ENCODE measurements around the gene VTCN1. TPM values are rescaled to one million over a fixed set of nuclear protein-coding genes. Genes with fewer than 3 reads are reported as not detected.

The VTCN1 gene
- total and polyA plus RNA-seq, 8 donors = 12.9 to 42.5 (median 15.8) TPM

GRCh38 chr1:117174851-117175250 lies 35.9 kb downstream of the VTCN1 start:
- no peak overlapping the region for H3K4me3 ChIP-seq
- ATAC-seq = no peak
- no peaks in the 10 kb centered on the region for H3K36me3 ChIP-seq
- DNase-seq = no peak
- no peaks in the 10 kb centered on the region for H3K27me3 ChIP-seq
- intact Hi-C loops (cut with DNase I) = no loop called here
- H3K9me3 ChIP-seq = no peaks in the 10 kb centered on the region
- WGBS, 2 donors = 93 to 99% methylated on average over 4 of the region's 4 CpGs
- H3K27ac ChIP-seq = no peak overlapping the region
- TF ChIP-seq CTCF (IDR thresholded peaks at IDR 0.05) = no peak
- FAIRE-seq = no peak
- H3K4me1 ChIP-seq = peaks cover 5 to 14% (median 11%) of the 10 kb centered on the region in 3 donors

- Histone ChIP-seq H3K4me1 (peaks cover 0 to 5% (median 4%) of the 10 kb centered on the region in 3 donors), H3K36me3 (no peaks in the 10 kb centered on the region), H3K9me3 (no peaks in the 10 kb centered on the region), H3K27ac (peak overlapping the region in 1 of 4 donors; percentile 11), H3K4me3 (no peak overlapping the region), H3K27me3 (no peaks in the 10 kb centered on the region)
- DNase-seq (no peak), FAIRE-seq (no peak), ATAC-seq (no peak)
- intact Hi-C loops (cut with DNase I) = no loop called here
- TF ChIP-seq CTCF (IDR thresholded peaks at IDR 0.05) = no peak
- WGBS, 2 donors = 59 to 62% methylated on average over 6 of the region's 6 CpGs
Measured at GRCh38 chr1:117173691-117174090, 37.0 kb downstream of the VTCN1 start.

- WGBS, 2 donors = 95 to 96% methylated on average over 10 of the region's 10 CpGs
- DNase-seq (no peak), FAIRE-seq (no peak), ATAC-seq (no peak)
- H3K36me3 ChIP-seq = no peaks in the 10 kb centered on the region
- no peak overlapping the region for H3K4me3 ChIP-seq
- peaks cover 0 to 5% (median 4%) of the 10 kb centered on the region in 3 donors for H3K4me1 ChIP-seq
- TF ChIP-seq CTCF (IDR thresholded peaks at IDR 0.05) = no peak
- intact Hi-C loops (cut with DNase I) = no loop called here
- H3K27ac ChIP-seq = no peak overlapping the region
- H3K27me3 ChIP-seq = no peaks in the 10 kb centered on the region
- no peaks in the 10 kb centered on the region for H3K9me3 ChIP-seq
Measured at GRCh38 chr1:117173006-117173405, 37.7 kb downstream of the VTCN1 start.

- Histone ChIP-seq H3K4me1 (peaks cover 0 to 5% (median 4%) of the 10 kb centered on the region in 3 donors), H3K9me3 (no peaks in the 10 kb centered on the region), H3K27me3 (no peaks in the 10 kb centered on the region), H3K4me3 (no peak overlapping the region), H3K36me3 (no peaks in the 10 kb centered on the region), H3K27ac (peak overlapping the region; percentile 38 to 59 (median 48))
- no peak for FAIRE-seq
- TF ChIP-seq CTCF (IDR thresholded peaks at IDR 0.05) = no peak
- DNase-seq = peak; percentile 74 to 95 (median 88)
- 28 to 38% methylated on average over 18 of the region's 18 CpGs for WGBS, 2 donors
- intact Hi-C loops (cut with DNase I) = no loop called here
- ATAC-seq = peak; percentile 97 to 98 (median 98)
Measured at GRCh38 chr1:117171900-117172511, 38.7 kb downstream of the VTCN1 start.

- FAIRE-seq = no peak
- 71 to 75% methylated on average over 4 of the region's 4 CpGs for WGBS, 2 donors
- intact Hi-C loops (cut with DNase I) = no loop called here
Measured at GRCh38 chr1:117169871-117170596, 40.7 kb downstream of the VTCN1 start.

More at GRCh38 chr1:117169871-117170596, 40.7 kb downstream of the VTCN1 start:
- Histone ChIP-seq H3K4me3 (no peak overlapping the region), H3K9me3 (no peaks in the 10 kb centered on the region), H3K27ac (no peak overlapping the region), H3K27me3 (no peaks in the 10 kb centered on the region), H3K36me3 (no peaks in the 10 kb centered on the region), H3K4me1 (peaks cover 0 to 5% (median 4%) of the 10 kb centered on the region in 3 donors)
- ATAC-seq (no peak), DNase-seq (no peak)
- TF ChIP-seq CTCF (IDR thresholded peaks at IDR 0.05) = no peak

All from pancreas (tissue), 10 donors.